HG02763 (cell line): ENCODE results near the gene MLLT6.

Experiments
- ATAC-seq: cut with Tn5 transposase; IDR thresholded peaks from one replicate; pipeline ENCODE4 v1.9.1; 2021; ENCODE audit warnings: mild to moderate bottlenecking, moderate library complexity; ENCODE audit not compliant: unreplicated experiment

Gene MLLT6

DNA sequence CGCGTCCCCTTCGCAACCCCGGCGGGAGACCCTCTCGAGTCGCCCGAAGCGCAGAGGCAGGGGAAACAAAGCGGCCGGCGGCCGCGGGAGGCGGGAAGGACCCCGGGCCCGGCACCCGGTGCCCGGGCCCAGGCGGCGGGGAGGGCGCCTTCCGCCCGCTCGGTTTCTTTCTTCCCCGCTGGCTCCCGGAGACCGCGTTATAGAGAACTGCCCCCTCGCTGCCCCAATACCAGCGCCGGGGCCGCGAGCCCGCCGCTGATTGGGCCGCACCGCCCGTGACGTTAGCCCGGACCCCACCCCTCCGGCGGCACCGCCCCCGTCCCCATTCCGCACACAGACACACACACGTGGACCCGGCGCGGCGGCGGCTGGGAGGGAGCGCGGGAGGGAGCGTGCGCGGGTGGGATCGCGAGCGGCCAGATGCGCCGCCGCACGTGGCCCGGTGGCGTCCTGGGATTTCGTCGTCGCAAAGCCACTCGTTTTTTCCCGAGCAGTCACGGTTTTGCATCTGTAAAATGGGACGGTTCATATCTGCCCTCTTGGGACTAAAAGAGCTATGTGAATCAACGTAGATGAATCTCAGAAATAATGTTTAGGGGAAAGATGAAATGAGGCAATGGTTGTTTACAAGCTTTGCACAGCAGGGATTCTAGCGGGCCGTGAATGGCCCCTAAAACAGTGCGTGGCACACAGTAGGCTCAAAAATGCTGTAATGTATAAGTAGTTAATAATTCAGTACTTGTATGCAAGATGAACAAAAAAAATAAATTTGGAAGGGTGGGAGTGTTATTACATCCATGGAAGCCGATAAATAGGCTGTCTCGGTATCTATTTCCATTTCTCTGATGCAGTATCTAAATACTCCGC, 30.1 kb upstream of the MLLT6 start, which contains the start of gene EPOP:
TSS of gene EPOP (minus strand) at position 209 of the 867 bp plus-strand sequence. CDS start 462 bp downstream, outside the sequence.
- peak; percentile 85 for ATAC-seq

DNA sequence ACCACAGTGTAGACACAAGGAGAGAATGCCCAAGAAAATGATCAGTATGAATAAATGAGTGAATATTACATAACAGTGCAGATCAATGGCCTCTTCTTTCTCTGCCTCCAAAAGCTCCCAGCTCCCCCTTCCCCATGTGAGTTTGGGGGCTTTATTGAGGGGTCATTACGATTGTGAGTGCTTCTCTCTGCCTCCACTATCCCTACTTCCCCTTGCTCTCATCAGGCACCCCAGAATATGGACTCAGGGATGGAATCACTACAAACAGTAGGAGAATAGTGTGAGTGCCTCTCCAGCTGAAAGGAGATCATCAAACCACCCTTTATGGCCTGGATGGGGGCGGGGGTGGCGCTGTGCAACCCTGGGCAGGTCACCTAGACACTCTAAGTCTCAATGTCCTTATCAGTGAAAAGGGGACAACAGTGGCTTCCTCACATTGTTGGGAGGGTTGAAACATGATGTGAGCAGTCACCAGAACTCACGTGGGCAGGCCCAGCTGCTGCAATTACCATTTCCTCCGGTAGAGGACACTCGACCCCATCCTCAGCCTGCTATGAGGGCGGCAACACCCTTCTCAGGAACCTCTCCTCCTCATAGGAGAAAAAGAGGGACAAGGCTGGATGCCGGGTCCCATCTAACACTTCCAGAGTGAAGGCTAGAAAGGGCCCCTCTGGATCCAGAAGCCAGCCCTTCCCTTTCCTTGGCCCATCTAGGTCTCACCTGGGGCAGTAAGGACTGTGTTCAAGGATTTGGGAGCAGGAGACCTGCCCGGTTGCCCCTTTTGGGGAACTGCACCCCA, 28.2 kb upstream of the MLLT6 start:
- no peak for ATAC-seq

DNA sequence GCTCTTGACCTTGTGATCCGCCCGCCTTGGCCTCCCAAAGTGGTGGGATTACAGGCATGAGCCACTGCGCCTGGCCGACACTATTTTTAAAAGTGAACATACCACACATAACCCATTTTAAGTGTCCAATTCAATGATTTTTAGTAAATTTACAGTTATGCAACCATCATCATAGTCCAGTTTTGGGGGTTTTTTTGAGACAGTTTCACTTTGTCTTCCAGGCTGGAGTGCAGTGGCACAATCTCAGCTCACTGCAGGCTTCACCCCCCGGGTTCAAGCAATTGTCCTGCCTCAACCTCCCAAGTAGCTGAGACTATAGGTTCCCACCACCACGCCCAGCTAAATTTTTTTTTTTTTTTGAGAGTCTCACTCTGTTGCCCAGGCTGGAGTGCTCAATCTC, 27.3 kb upstream of the MLLT6 start:
- ATAC-seq: no peak

DNA sequence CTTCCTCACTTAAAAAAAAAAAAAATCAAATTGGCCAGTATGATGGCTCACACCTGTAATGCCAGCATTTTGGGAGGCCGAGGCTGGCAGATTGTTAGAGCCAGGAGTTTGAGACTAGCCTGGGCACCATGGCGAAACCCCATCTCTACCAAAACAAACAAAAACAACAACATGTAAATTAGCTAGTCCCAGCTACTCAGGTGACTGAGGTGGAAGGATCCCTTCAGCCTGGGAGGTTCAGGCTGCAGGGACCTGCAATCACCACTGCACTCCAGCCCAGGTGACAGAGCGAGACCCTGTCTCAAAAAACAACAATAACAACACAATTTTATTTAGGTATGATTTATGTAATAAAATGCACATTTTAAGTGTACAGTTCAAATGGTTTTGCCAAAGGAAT, 24.0 kb upstream of the MLLT6 start:
- ATAC-seq: no peak

DNA sequence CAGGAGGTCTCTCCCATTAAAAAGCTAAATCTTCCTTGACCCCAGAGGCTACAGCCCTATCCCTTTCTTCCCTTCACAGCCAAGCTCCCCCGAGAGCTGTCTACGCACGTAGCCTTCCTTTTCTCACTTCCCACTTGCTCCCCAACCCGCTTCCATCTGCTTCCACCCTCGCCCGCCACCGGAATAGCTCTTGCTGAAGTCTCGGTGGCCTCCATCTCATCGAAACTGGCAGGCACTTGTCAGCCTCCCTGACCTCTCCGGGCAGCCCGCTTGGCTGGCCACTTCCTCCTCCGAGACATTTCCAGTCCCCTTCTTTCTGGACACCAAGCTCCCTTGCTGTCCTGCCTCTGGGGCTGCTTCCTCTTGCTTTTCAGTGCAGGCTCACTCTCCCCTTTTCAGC, 19.6 kb upstream of the MLLT6 start:
- no peak for ATAC-seq

DNA sequence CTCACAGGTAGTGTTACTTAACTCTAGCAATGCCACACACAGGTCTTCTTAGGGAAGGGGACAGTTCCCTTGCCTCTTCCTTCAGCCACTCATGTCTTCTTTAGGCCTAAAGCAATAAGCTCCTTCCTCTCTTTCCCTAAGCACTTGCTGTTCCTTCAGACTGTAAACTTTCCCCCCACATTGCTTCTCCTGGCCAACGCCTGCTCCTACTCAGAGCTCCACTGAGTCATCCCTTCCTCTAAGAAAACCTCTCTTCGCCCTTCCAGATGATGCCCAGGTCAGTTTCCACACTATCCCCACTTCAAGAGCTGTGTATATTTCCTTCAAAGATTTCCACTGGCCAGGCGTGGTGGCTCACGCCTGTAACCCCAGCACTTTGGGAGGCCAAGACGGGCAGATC, 17.8 kb upstream of the MLLT6 start:
- no peak for ATAC-seq

DNA sequence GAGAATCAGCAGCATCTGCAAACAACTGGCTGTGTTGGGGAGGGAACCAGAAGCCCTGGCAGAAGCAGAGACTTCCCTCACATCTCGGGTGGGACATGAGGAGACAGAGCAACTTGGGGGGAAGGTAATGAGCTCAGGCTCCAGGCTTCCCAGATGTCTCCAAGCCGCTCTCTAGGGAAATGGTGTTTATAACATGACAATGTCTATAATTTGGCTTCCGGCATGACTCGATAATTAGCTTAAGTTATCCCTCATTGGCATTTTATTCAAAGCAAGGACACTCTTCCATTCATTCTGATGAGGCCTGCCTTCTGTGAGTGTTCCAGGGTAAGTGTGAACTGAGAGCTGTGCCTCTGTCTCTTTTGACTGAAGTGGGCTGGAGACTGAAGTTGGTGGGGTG, 14.7 kb upstream of the MLLT6 start:
- ATAC-seq: no peak

DNA sequence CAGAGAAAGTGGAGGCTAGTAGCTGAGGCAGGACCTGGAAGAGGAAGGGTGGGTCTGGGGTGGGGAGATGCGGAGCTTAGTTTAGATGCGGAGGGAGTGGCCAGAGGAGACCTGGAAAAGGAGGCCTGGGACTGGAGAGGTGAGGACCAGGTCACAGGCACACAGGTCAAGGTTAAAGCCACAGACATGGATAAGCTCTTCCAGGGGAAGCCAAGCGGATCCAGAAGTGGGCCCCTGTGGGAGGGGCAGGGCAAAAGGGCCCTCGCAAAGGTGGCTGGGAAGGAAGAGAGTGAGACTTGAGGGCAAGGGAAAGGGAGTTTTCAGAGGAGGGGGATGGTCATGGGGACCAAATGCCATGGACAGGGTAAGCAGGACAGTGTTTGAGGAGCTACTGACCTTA, 13.9 kb upstream of the MLLT6 start:
- ATAC-seq: no peak

DNA sequence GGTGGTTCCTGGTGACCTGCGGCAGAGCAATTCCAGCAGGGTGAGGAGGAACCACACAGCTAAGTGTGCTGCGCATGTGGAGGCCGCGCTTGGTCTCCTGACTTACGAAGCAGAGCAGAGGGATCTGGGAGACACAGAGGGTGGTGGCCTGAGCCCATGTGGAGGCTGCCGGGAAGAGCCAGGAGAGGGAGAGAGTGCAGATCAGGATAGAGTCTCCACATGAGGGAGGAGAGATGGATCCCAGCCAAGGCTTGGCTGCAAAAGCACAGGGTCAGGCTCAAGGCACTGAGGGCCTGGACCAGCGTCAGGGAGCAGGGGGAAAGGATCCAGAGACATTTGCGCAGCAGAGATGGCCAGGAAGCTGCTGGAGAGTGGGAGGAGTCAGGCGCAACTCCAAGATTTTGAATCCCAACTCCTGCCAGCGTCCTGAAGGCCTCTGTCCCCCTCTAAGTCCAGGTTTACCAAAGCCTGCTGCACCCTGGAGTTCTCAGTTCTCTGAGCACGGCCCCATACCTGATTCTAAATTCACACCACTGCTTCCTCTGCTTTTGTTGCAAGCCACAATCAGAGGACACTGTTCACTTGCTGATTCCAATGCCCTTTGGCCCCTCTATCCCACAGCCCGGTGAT, 11.3 kb upstream of the MLLT6 start:
- no peak for ATAC-seq

DNA sequence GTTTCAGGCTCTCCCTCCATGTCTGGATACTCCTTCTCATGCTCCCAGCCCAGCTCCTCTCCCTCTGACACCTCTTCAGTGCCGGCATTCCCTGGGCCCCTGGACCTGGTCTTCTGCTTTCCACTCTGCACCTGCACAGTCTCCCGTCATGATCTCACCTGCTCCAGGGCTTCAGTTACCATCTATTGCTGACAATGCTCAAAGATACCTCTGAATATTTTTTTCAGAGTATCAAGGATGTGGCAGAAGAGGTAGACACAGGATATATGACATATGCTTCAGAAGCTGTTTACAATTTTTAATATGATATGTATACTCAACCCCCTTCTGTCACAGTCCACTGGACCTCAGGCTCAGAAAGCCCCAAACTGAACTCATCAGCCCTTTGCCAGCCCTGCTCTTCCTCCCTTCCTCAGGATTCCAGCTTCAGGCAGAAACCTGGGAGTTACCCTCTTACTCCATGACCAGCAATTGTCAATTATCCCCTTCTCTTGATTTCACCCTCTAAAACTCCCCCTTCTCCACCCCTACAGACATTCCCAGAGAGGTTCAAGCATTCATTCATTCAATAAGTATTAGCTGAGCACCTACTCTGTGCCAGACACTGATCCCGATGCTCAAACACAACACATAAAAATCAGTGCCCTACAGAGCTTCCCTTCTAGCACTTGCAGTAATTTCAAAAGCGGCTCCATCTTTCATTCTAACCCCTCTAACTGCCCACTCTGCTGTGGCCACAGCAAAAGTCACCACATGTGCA, 7.8 kb upstream of the MLLT6 start:
- ATAC-seq: no peak

DNA sequence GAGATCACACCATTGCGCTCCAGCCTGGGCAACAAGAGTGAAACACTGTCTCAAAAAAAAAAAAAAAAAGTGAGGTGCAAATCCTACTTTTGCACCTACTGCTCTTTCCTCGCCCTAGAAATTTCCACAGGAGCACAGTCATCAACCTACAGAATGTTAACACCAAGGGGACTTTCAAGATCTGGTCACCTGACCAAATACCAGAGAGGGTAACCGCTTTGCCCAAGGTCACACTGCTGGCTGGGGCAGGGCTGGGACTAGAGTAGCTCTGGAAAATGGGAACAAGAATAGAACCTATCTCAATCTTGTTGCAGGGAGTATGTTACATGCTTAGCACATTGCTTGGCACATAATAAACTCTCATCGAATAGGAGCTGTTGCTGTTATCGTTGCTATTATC, 6.3 kb upstream of the MLLT6 start:
- ATAC-seq: no peak

DNA sequence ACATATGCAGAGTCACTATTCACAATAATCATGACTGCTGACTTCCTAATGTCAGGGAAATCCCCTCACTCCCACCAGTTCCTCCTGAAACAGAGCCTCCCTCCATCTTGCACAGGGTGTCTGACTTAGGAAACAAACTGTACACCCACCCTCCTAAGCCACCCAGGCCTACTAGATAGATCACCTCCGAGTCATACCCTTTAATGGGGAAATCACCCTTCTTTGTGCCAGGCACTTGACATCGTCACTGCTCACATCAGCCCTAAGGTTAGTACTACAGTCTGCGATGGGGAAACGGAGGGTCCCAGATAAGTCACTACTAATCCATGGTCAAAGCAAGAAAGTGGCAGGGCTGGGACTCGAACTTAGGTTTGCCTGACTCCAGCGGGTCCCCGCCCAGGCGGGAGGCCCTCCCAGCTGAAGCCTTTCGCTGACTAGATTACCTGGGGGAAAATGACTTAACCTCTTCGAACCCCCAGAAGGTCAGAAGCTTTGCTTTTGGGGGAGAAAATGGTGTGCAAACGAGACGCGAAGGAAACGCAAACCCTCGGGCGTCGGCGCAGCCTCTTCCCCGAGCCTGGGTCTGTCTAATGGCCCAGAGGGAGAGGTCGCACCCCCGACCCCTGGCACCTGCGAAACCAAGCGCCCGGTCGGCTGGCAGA, 3.4 kb upstream of the MLLT6 start:
- ATAC-seq: peak; percentile 18

DNA sequence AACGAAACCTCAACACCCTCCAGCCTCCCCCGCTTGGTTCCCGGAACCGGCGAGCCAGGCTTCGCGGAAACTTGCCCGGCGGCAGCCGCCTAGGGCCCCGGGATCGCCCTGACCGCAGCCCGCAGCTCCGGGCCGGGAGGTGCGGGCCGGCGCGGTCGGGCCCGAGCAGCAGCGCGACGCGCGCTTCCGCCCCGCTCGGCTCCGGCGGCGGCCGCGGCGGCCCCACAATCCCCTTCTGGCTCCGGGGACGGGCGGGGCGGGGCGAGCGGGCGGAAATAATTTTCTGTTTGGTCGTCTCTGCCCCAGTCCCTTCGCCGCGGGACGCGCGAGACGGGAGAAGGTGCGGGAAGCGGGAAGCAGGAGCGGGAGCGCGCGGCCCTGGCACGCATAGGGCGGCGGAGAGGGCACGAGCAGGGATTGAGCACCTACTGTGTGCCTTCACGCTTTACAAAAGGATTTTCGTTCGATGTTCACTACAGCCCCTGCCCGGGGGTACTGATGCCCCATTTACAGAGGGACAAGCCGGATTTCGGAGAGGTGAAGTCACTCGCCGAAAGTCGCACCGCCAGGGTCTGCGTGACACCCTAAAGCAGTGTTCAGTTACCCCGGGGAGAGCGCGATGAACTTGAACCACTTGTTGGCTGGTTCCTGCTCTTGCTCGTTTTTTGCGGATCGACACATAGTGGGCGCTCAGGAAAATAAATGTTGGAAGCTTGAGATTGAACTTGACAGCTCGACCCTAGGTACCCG, 2.7 kb upstream of the MLLT6 start:
- peak; percentile 32 for ATAC-seq

DNA sequence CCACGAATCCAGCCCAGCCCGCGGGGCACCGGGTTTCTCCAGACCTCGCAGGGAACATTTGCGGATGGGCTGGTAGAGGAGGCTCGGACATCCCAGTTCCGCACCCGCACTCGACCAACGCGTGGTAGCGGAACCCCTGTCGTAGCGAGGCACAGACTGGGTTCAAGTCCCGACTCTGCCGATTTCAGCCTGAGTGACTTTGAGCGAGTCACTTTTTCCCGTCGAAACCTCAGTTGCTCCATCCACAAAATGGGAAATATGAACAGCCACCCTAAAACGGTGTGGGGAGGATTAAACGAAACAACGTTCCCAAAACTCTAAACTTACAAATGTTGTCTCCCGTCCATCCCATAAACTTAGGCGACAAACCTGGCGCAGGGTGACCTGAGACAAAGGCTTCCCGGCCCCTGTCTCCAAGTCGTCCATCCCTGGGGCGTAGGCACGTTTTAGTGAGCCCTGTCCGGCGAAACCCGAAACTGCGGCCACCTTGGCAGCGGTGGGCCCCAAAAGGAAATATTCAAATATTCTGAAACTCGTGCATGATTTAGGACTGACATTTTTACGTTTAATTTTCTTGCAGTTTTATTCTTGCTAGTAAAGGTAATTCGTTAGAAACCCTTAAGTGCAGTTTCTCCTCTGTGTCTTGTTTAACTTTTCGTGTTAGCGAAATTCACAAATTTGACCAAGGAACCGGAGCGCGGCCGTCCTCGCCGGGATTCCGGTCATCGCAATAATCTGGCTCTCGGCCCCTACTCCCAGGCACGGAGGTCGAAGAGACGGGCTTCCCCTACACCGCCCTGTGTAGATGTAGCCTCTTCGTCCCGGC, 1.9 kb upstream of the MLLT6 start:
- peak; percentile 1 for ATAC-seq

DNA sequence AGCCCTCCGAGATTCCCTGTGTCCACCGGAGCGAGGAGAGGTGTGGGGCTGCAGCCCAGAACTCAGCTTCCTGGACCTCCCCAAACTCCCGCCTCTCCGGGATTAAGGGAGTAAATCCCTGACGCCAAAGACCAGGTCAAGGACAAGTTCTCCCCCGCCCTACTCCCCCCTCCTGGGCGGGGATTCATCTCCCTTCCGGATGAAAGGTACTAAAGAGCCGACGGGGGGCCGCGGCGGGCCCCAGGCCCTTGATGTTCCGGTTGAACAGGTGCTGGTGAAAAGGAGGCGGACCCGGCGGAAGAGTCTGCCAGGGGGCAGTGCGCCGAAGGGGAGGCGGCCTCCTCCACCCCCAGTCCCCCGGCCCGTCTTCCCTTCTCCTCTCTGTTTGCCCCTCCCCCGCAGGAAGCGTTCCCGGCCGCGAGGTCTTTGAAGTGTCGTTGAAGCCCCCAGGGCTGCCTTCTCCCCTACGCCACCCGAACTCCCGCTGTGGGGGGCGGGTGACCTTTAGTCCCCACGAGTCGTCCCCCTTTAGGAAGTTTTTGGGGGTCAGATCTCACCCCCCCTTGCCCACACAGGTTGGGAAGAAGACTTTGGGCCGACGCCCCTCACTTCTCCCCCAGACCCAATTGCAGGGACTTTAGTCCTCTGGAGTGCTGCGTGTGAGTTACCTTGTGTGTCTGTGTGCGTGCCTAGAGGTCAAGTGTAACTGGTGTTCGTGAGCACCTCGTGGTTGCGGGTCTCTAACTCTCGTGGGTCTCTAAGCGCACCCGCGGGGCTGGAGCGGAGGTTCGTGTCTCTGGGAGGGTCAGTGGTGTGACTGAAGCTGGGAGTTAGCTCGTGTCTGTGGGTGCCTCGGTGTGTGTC, 1.1 kb upstream of the MLLT6 start:
- no peak for ATAC-seq

DNA sequence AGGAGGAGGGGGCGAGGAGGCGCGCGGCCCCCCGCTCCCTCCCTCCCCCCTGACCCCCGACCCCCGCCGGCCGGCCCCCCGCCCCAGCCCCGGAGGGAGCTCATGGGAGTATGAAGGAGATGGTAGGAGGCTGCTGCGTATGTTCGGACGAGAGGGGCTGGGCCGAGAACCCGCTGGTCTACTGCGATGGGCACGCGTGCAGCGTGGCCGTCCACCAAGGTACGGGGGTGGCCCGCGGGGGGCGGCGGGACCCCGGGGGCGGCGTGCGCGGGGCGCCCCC, 390 bp downstream of the MLLT6 start:
- no peak for ATAC-seq

DNA sequence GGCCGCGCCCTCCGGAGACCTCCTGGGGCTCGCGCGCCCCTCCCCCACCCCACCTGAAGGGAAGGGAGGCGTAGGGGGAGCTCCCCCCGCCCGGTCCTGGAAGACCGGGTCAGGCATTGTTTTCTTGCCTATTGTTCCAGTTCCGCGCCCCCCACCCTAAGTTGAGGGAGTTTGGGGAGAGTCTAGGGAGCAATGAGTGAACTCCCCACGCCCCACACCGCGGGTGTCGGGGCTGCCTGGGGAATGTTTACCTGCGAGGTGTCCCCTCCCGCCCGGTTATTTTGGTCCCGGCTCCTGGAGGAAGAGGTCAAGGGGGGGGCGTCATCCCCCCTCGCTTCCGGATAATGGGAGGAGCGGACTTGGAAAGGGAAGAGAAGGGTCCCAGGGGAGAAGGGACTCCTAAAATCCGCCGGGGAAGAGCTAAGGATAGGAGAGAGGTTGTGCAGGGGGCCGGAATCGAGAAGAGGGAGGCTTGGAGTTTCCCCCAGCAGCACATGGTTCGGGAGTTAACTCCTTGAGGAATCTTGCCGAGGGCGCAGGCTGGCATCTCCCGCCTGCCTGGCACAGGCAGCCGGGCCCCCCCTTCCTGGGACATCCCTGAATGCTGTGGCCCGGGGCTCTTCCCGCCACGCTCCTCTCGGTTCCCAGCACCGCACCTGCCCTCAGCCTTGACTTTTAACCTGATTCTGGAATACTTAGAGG, 881 bp downstream of the MLLT6 start:
- ATAC-seq: no peak
